PFSK-1 (cell line): ENCODE results near the gene TMEM19.

Experiments used
- FOXP2 ChIP-seq: optimal IDR thresholded peaks from 2 replicates; pipeline ENCODE3; 2011; ENCODE audit warnings: borderline replicate concordance, control low read depth, inconsistent platforms; ENCODE audit not compliant: insufficient read depth; ENCODE audit errors: extremely low read length, extremely low read depth
- POLR2AphosphoS5 ChIP-seq: IDR thresholded peaks from 2 replicates; pipeline ENCODE4 v1.6.1; 2012; ENCODE audit warnings: low read depth, mild to moderate bottlenecking, control low read depth, low read length, moderate library complexity
- SIN3A ChIP-seq: IDR thresholded peaks from 2 replicates; pipeline ENCODE4 v1.6.1; 2012; ENCODE audit warnings: mild to moderate bottlenecking, low read length, moderate library complexity, borderline replicate concordance; ENCODE audit not compliant: insufficient read depth
- TAF1 ChIP-seq: IDR thresholded peaks from 2 replicates; pipeline ENCODE4 v1.6.1; 2012; ENCODE audit warnings: low read length, control low read depth, borderline replicate concordance; ENCODE audit not compliant: insufficient read depth
- TF ChIP-seq, protein P1 (sequence below), 2 experiments: IDR thresholded peaks; 2 replicates each; pipeline versions ENCODE4 v1.6.1 to v1.8.0; 2011 to 2012; ENCODE audit warnings: low read depth in 2 of 2, low read length in 2 of 2, control low read depth in 1 of 2, inconsistent platforms in 1 of 2, mild to moderate bottlenecking in 1 of 2, moderate library complexity in 1 of 2; ENCODE audit not compliant: insufficient read depth in 1 of 2

TMEM19 gene

DNA sequence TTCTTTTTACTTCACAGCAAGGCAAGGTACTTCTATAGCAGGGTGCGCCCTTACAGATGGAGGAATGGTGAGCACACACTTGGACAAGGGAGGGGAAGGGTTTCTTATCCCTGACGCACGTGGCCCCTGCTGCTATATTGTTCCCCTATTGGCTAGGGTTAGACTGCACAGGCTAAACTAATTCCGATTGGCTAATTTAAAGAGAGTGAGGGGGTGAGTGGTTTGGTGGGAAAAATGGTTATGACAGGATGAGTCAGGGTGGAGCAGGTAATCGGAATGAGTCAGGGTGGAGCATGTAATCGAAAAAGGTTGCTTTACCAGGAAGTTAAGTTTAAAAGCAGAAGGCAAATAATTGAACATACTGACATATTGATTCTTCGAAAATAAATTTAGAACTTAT, 45.1 kb downstream of the TMEM19 start:
- no peak for TF ChIP-seq TAF1
- no peak for TF ChIP-seq FOXP2
- TF ChIP-seq SIN3A: no peak
- TF ChIP-seq, protein P1, sequence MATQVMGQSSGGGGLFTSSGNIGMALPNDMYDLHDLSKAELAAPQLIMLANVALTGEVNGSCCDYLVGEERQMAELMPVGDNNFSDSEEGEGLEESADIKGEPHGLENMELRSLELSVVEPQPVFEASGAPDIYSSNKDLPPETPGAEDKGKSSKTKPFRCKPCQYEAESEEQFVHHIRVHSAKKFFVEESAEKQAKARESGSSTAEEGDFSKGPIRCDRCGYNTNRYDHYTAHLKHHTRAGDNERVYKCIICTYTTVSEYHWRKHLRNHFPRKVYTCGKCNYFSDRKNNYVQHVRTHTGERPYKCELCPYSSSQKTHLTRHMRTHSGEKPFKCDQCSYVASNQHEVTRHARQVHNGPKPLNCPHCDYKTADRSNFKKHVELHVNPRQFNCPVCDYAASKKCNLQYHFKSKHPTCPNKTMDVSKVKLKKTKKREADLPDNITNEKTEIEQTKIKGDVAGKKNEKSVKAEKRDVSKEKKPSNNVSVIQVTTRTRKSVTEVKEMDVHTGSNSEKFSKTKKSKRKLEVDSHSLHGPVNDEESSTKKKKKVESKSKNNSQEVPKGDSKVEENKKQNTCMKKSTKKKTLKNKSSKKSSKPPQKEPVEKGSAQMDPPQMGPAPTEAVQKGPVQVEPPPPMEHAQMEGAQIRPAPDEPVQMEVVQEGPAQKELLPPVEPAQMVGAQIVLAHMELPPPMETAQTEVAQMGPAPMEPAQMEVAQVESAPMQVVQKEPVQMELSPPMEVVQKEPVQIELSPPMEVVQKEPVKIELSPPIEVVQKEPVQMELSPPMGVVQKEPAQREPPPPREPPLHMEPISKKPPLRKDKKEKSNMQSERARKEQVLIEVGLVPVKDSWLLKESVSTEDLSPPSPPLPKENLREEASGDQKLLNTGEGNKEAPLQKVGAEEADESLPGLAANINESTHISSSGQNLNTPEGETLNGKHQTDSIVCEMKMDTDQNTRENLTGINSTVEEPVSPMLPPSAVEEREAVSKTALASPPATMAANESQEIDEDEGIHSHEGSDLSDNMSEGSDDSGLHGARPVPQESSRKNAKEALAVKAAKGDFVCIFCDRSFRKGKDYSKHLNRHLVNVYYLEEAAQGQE (IDR thresholded peaks at IDR 0.05; ENCODE audit: insufficient read depth in 1 of 2, low read depth in 2 of 2, low read length in 2 of 2): no peak
- TF ChIP-seq POLR2AphosphoS5: no peak

DNA sequence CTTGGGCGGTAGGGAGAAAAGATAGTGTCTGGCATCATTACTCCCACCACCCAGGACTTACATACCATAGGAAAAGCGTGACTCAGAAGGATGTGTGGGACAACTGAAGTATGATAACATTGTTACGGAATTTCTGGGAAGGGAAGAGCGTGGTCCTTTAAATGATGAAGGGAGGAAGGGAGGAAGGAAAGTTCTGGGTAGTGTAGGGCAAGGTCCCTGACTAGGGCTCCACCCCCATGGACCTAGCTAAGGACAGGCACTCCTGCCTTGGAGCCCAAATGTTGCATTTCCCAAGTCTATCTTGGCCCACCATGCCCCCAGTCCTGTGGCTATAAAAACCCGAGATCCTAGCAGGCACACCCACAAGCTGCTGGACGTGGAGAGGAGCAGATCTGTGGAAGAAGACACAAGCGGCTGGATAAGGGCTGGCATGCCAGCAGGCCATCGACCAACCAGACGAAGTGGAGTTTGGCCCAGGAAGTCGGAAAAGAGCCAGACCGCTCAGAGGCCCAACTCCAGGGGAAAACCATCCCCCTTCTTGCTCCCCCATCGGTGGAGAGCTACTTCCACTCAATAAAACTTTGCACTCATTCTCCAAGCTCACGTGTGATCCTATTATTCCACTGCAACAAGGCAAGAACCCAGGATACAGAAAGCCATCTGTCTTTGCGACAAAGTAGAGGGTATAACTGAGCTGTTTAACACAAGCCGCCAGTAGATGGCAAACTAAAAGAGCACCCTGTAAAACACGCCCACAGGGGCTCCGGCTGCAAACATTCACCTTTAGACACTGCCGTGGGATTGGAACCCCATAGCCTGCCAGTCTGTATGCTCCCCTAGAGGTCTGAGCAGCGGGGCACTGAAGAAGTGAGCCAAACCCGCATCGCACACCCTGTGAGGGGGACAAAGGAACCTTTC, 45.8 kb downstream of the TMEM19 start:
- TF ChIP-seq, protein P1 (IDR thresholded peaks at IDR 0.05; ENCODE audit: insufficient read depth in 1 of 2, low read depth in 2 of 2, low read length in 2 of 2): no peak
- no peak for TF ChIP-seq TAF1
- no peak for TF ChIP-seq FOXP2
- TF ChIP-seq SIN3A: no peak

DNA sequence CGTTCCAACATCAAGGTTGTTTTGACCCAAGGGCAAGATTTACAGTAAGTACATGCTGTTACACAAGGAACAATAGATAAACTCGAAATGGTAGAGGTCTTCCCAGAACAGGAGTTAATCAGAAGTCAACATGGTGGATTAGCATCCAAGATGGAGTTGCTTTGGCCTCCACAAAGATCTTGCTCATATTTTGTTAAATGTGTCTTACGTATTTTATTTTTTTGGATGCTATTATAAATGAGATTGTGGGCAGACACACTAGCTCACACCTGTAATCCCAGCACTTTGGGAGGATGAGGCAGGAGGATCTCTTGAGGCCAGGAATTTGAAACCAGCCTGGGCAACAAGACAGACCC, 46.5 kb downstream of the TMEM19 start:
- no peak for TF ChIP-seq FOXP2
- TF ChIP-seq POLR2AphosphoS5: no peak
- TF ChIP-seq, protein P1 (IDR thresholded peaks at IDR 0.05; ENCODE audit: insufficient read depth in 1 of 2, low read depth in 2 of 2, low read length in 2 of 2): no peak
- TF ChIP-seq SIN3A: no peak
- TF ChIP-seq TAF1: no peak

DNA sequence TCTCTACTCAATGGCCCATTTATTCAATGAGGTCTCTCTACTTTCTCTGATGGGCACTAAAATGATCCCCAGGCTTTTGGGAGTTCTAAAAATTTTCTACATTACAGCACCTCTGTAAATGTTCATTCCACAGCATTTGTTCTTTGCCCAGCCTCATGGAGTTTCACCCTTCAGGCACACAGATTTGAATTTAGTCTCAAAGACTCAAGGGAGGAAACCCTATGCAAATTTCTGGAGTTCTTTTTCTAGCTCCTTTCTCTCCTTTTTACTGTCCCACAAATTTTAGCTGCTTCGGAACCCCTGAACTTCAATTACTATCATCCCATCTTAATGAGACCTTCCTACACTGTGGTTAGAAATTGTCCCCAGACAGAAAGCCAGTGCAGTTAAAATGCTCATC, 51.3 kb downstream of the TMEM19 start:
- TF ChIP-seq POLR2AphosphoS5 (no peak), SIN3A (no peak), FOXP2 (no peak), TAF1 (no peak)
- TF ChIP-seq, protein P1 (IDR thresholded peaks at IDR 0.05; ENCODE audit: insufficient read depth in 1 of 2, low read depth in 2 of 2, low read length in 2 of 2): no peak
